Left cardiac atrium (tissue), 4 donors: Measurements from ENCODE around the gene MUC2. TPM values are rescaled to one million over a fixed set of nuclear protein-coding genes. Genes with fewer than 3 reads are reported as not detected.

Experiments
- ATAC-seq, 2 donors: fragments of 200-7000 bp; cut with Tn5 transposase; one replicate each; pipeline ENCODE4 v1.9.1; 2020; ENCODE audit warnings: mild to moderate bottlenecking in 2 of 2, moderate library complexity in 2 of 2
- DNase-seq: peaks from one replicate; pipeline ENCODE4 v3.0.0-alpha.2; 2020
- intact Hi-C, 2 donors: fragments of 100-400 bp; cut with DNase I; formaldehyde crosslinking; loops; one replicate each; pipeline versions ENCODE4 v1.14.1 to v1.15.1; 2022 to 2023
- total RNA-seq, 2 donors: library from RNA; stranded (reverse); fragmentation: NEBNext Ultra II Directional; extraction: Animal tissue kit (Norgen Biotek cat#: 25700); gene quantifications; one replicate each; pipeline ENCODE4 v1.2.1, GENCODE V29; 2021
- donor health status: DM: no; HTN: yes; CAD: no.
- donor health status: DM: no; HTN: yes; CAD: no; lungs with severe emphysema.
- donor health status: DM: yes; HTN: yes; CAD: no.
- donor health status: Dilated cardiomyopathy.

The MUC2 gene
- total RNA-seq, 2 donors from 2014 or later = 0.26 TPM; not detected in 1

GRCh38 chr11:1091332-1092083 is 16.8 kb downstream of the MUC2 start:
- no peak for ATAC-seq
- peak; percentile 6 for DNase-seq

GRCh38 chr11:1092145-1092670 is 17.5 kb downstream of the MUC2 start:
- no peak for DNase-seq
- intact Hi-C loops = no loop called here
- no peak for ATAC-seq

More at GRCh38 chr11:1091332-1092083, 16.8 kb downstream of the MUC2 start:
- intact Hi-C loops = no loop called here

GRCh38 chr11:1092919-1093318 is 18.2 kb downstream of the MUC2 start:
- intact Hi-C loops = no loop called here
- no peak for ATAC-seq
- DNase-seq = no peak

GRCh38 chr11:1099519-1100355 is 25.1 kb downstream of the MUC2 start:
- DNase-seq (no peak), ATAC-seq (no peak)
- intact Hi-C loops = no loop called here

- intact Hi-C loops = no loop called here
- ATAC-seq (no peak), DNase-seq (no peak)
These were observed 26.0 kb downstream of the MUC2 start for GRCh38 chr11:1100417-1101245.

GRCh38 chr11:1101318-1102089 is 26.8 kb downstream of the MUC2 start:
- intact Hi-C loops = no loop called here
- DNase-seq (no peak), ATAC-seq (no peak)

GRCh38 chr11:1102221-1102971 is 27.7 kb downstream of the MUC2 start:
- DNase-seq (no peak), ATAC-seq (no peak)
- intact Hi-C loops = no loop called here

- DNase-seq = no peak
- intact Hi-C loops = no loop called here
- no peak for ATAC-seq
These were observed 28.3 kb downstream of the MUC2 start for GRCh38 chr11:1102996-1103395.

GRCh38 chr11:1103401-1104360 is 29.0 kb downstream of the MUC2 start:
- no peak for DNase-seq

GRCh38 chr11:1104411-1105182 is 29.9 kb downstream of the MUC2 start:
- ATAC-seq = no peak
- no peak for DNase-seq
- intact Hi-C loops = no loop called here

More at GRCh38 chr11:1103401-1104360, 29.0 kb downstream of the MUC2 start:
- ATAC-seq = no peak
- intact Hi-C loops = no loop called here

- DNase-seq (no peak), ATAC-seq (no peak)
These were observed 30.5 kb downstream of the MUC2 start for GRCh38 chr11:1105183-1105565.

GRCh38 chr11:1106387-1106786 is 31.7 kb downstream of the MUC2 start:
- ATAC-seq = no peak
- intact Hi-C loops = no loop called here
- DNase-seq = no peak

More at GRCh38 chr11:1105183-1105565, 30.5 kb downstream of the MUC2 start:
- intact Hi-C loops = no loop called here

- DNase-seq = no peak
- ATAC-seq = no peak
- intact Hi-C loops = no loop called here
These were observed 32.9 kb downstream of the MUC2 start for GRCh38 chr11:1107316-1108245.

- ATAC-seq (no peak), DNase-seq (no peak)
- intact Hi-C loops = no loop called here
These were observed 33.7 kb downstream of the MUC2 start for GRCh38 chr11:1108246-1108900.
